Measurements from ENCODE around the gene PSMB7. TPM values are rescaled to one million over a fixed set of nuclear protein-coding genes. Genes with fewer than 3 reads are reported as not detected.
A peak's percentile ranks its signal among the peaks of the same experiment; 100 is the strongest.

The PSMB7 gene
- total RNA-seq, 4 donors from 2014 or later: 149 to 187 (median 165) TPM

- TF ChIP-seq POLR2A (IDR thresholded peaks at IDR 0.05) (no peak), CTCF (IDR thresholded peaks at IDR 0.05) (no peak)
- intact Hi-C loops (cut with DNase I; ENCODE audit: low total_unique reads): no loop called here
- 88 to 91% methylated on average over 29 of the region's 29 CpGs for WGBS, 2 donors
- H3K4me3 ChIP-seq (ENCODE audit: low read depth, poor library complexity, severe bottlenecking): no peak overlapping the region
- DNase-seq (ENCODE audit: low spot score in 2 of 2): no peak
These were observed 70.8 kb downstream of the PSMB7 start for GRCh38 chr9:124344291-124345050.

GRCh38 chr9:124343533-124344290, 71.5 kb downstream of the PSMB7 start:
- intact Hi-C loops (cut with DNase I; ENCODE audit: low total_unique reads): no loop called here
- no peak overlapping the region for H3K4me3 ChIP-seq (ENCODE audit: low read depth, poor library complexity, severe bottlenecking)
- TF ChIP-seq POLR2A (IDR thresholded peaks at IDR 0.05): no peak
- WGBS, 2 donors: 76 to 78% methylated on average over 21 to 23 of the region's 23 CpGs
- no peak for DNase-seq (ENCODE audit: low spot score in 2 of 2)

GRCh38 chr9:124342776-124343485, 72.3 kb downstream of the PSMB7 start:
- intact Hi-C loops (cut with DNase I; ENCODE audit: low total_unique reads): no loop called here
- DNase-seq (ENCODE audit: low spot score in 2 of 2): peak; percentile 43 to 91
- no peak overlapping the region for H3K4me3 ChIP-seq (ENCODE audit: low read depth, poor library complexity, severe bottlenecking)
- WGBS, 2 donors: 19 to 32% methylated on average over 17 to 26 of the region's 26 CpGs
- TF ChIP-seq CTCF (IDR thresholded peaks at IDR 0.05) (no peak), POLR2A (IDR thresholded peaks at IDR 0.05) (no peak)

GRCh38 chr9:124342402-124342775, 72.9 kb downstream of the PSMB7 start:
- intact Hi-C loops (cut with DNase I; ENCODE audit: low total_unique reads): no loop called here
- no peak for DNase-seq (ENCODE audit: low spot score in 2 of 2)
- TF ChIP-seq CTCF (IDR thresholded peaks at IDR 0.05): no peak
- TF ChIP-seq POLR2A (IDR thresholded peaks at IDR 0.05): no peak
- no peak overlapping the region for H3K4me3 ChIP-seq (ENCODE audit: low read depth, poor library complexity, severe bottlenecking)
- WGBS, 2 donors: 71 to 78% methylated on average over 9 to 11 of the region's 11 CpGs

- WGBS, 2 donors: 79 to 86% methylated on average over 20 to 21 of the region's 21 CpGs
- no peak for DNase-seq (ENCODE audit: low spot score in 2 of 2)
- no peak overlapping the region for H3K4me3 ChIP-seq (ENCODE audit: low read depth, poor library complexity, severe bottlenecking)
- no peak for TF ChIP-seq CTCF (IDR thresholded peaks at IDR 0.05)
- TF ChIP-seq POLR2A (IDR thresholded peaks at IDR 0.05): no peak
- intact Hi-C loops (cut with DNase I; ENCODE audit: low total_unique reads): no loop called here
These were observed 73.6 kb downstream of the PSMB7 start for GRCh38 chr9:124341455-124342170.

Measured in lower leg skin (tissue), 4 donors.